OCI-LY1 (cell line): ENCODE results near the gene EEIG1.

Experiments used
- EZH2 ChIP-seq: fragments of 200-600 bp; sonication (generic), shearing (Covaris generic); IDR thresholded peaks from 2 replicates; pipeline ENCODE4 v1.8.0; 2017; ENCODE audit warnings: borderline replicate concordance, mixed run types, mild to moderate bottlenecking, antibody characterized with exemption, low read length, moderate library complexity, mixed read lengths
- TF ChIP-seq, protein P1 (sequence below): fragments of 200-600 bp; sonication (generic), shearing (Covaris generic); IDR thresholded peaks from 2 replicates; pipeline ENCODE4 v1.5.1; 2017; ENCODE audit warnings: mild to moderate bottlenecking, antibody characterized with exemption, low read length, moderate library complexity, mixed read lengths

DNA sequence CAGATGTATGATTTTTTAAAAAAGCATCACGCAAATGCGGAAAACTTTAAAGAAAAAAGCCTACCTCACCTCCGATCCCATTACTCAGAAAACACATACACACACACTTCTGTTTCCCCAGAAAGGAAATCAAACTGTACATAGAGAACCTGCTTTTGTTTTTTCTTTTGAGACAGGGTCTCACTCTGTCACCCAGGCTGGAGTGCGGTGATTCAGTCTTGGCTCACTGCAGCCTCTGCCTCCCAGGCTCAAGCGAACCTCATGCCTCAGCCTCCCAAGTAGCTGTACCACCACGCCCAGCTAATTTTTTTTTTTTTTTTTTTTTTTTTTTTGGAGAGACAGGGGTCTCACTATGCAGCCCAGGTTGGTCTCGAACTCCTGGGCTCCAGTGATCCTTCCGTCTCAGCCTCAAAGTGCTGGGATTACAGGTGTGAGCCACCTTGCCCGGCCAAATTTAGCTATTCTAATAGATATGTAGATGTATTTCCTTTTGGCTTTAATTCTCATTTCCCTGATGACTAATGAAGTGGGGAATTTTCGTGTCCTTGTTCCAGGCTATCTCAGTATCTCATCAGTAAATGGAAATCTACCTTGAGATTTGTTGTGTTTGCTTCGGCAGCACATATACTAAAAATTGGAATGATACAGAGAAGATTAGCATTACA lies 25.7 kb upstream of the EEIG1 start:
- TF ChIP-seq, protein P1, sequence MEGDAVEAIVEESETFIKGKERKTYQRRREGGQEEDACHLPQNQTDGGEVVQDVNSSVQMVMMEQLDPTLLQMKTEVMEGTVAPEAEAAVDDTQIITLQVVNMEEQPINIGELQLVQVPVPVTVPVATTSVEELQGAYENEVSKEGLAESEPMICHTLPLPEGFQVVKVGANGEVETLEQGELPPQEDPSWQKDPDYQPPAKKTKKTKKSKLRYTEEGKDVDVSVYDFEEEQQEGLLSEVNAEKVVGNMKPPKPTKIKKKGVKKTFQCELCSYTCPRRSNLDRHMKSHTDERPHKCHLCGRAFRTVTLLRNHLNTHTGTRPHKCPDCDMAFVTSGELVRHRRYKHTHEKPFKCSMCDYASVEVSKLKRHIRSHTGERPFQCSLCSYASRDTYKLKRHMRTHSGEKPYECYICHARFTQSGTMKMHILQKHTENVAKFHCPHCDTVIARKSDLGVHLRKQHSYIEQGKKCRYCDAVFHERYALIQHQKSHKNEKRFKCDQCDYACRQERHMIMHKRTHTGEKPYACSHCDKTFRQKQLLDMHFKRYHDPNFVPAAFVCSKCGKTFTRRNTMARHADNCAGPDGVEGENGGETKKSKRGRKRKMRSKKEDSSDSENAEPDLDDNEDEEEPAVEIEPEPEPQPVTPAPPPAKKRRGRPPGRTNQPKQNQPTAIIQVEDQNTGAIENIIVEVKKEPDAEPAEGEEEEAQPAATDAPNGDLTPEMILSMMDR: no peak
- no peak for TF ChIP-seq EZH2
